ENCODE data around the gene FNBP1.

The FNBP1 gene

DNA sequence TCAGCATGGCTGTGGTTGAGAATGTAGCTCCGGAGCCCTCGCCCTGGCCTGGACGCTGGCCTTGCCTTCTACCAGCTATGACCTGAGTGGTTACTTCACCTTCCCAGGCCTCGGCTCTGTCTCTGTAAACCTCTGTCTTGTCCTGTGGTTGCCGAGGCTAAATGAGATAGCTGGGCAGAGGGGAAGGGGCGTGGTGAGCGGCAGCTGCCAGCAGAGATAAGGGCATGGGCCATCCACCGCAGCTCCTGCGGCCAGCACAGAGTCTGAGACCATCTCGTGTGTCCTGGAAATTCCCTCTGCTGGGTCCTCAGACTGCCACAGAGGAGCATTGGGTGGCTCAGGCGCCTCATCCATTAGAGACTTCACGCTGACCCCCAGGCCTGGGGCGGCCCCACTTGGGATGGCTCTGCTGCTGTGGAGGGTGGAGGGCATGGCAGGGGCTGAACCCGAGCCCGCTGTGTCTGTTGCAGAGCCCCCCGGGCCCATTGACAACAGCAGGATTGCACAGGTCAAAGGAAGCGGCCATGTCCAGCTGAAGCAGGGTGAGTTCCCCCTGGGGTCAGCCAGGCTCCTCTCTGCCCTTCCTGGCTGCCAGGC is 163.8 kb downstream of the FNBP1 start:
- no peak overlapping the region for H3K27ac ChIP-seq (ENCODE audit: low read depth, low read length)
- peaks cover 9% of the 10 kb centered on the region for H3K4me1 ChIP-seq (ENCODE audit: control insufficient read depth, insufficient read depth, low read length)
- H3K9ac ChIP-seq (ENCODE audit: low read depth, low read length), result no peak overlapping the region
- H3K4me3 ChIP-seq (ENCODE audit: low read depth, low read length), result no peak overlapping the region
- no peaks in the 10 kb centered on the region for H3K9me3 ChIP-seq (ENCODE audit: control insufficient read depth, insufficient read depth, low read length)
- H3K36me3 ChIP-seq (ENCODE audit: control insufficient read depth, insufficient read depth, low read length), result peaks cover 32% of the 10 kb centered on the region
- no peaks in the 10 kb centered on the region for H3K27me3 ChIP-seq (ENCODE audit: control insufficient read depth, insufficient read depth, low read length)

DNA sequence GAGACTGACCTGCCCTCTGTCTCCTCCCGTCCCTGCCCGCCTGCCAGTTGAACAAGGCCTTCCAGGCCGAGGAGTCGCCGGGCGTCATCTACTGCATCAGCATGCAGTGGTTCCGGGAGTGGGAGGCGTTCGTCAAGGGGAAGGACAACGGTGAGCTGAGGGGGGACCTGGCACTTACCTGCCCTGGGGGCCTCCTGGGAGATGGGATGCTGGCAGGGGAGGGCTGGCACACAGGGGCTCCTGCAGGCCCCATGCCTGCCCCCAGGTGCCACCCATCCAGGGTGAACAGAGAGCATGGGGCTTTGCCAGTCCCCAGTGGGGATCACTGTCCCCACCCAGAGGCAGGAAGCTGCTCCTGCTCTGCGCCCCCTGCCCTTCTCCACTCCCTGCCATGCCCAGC is 164.7 kb downstream of the FNBP1 start:
- no peak overlapping the region for H3K27ac ChIP-seq (ENCODE audit: low read depth, low read length)
- H3K9me3 ChIP-seq (ENCODE audit: control insufficient read depth, insufficient read depth, low read length), result no peaks in the 10 kb centered on the region
- H3K9ac ChIP-seq (ENCODE audit: low read depth, low read length), result no peak overlapping the region
- H3K4me3 ChIP-seq (ENCODE audit: low read depth, low read length), result no peak overlapping the region
- H3K36me3 ChIP-seq (ENCODE audit: control insufficient read depth, insufficient read depth, low read length), result peaks cover 33% of the 10 kb centered on the region
- no peaks in the 10 kb centered on the region for H3K27me3 ChIP-seq (ENCODE audit: control insufficient read depth, insufficient read depth, low read length)
- H3K4me1 ChIP-seq (ENCODE audit: control insufficient read depth, insufficient read depth, low read length), result peaks cover 5% of the 10 kb centered on the region; the same call in 1 of the 2 replicates

DNA sequence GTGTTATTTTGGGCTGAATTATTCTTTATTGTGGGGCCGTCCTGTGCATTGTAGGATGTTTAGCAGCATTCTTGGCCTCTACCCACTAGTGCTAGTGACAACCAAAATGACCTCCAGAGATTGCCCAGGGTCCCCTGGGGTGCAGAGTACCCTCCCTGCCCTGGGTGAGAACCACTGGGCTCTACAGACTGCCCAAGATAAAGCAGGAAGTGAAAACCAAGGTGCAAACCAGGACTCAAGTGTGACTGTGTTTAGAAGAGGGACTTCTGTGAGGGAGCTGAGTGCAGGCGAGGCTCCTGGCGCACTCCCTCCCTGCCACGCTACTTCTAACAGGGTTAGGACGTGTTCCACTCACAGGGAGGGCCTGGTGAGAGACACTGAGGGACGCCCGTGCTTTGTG is 166.2 kb downstream of the FNBP1 start:
- H3K4me1 ChIP-seq (ENCODE audit: control insufficient read depth, insufficient read depth, low read length), result peaks cover 5% of the 10 kb centered on the region; the same call in 1 of the 2 replicates
- H3K27ac ChIP-seq (ENCODE audit: low read depth, low read length), result no peak overlapping the region
- H3K27me3 ChIP-seq (ENCODE audit: control insufficient read depth, insufficient read depth, low read length), result no peaks in the 10 kb centered on the region
- no peak overlapping the region for H3K9ac ChIP-seq (ENCODE audit: low read depth, low read length)
- peaks cover 32% of the 10 kb centered on the region for H3K36me3 ChIP-seq (ENCODE audit: control insufficient read depth, insufficient read depth, low read length)
- H3K9me3 ChIP-seq (ENCODE audit: control insufficient read depth, insufficient read depth, low read length), result no peaks in the 10 kb centered on the region
- no peak overlapping the region for H3K4me3 ChIP-seq (ENCODE audit: low read depth, low read length)

DNA sequence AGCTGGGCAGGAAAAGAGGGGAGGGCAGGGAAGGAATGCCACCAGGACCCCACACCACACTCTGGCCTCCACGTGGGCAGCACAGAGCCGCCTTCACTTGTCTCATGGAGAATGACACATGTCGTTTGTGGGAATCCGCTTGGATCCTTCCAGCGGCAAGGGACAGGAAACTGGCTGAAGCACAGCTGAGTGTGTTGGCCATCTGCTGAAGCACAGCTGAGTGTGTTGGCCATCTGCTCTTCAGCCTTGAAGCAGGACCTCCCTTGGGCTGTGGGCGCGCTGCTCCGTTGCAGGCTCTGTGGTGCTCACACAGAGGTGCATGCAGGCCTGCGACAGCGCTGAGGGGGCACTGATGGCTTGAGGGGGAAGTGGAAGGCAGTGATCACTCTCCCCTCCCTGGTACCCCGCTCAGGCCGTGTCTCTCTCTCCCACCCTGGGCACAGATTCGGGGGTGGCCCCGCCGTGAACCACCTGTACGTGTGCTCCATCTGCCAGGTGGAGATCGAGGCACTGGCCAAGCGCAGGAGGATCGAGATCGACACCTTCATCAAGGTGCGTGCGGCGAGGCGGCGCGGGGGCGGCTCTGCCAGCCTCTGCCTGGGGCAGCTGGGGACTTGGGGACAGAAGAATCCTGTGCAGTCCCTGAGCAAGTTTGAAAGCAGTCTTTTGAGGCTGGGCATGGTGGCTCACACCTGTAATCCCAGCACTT is 167.1 kb downstream of the FNBP1 start:
- Histone ChIP-seq H3K36me3 (ENCODE audit: control insufficient read depth, insufficient read depth, low read length) (peaks cover 24% of the 10 kb centered on the region), H3K27ac (ENCODE audit: low read depth, low read length) (no peak overlapping the region), H3K9ac (ENCODE audit: low read depth, low read length) (no peak overlapping the region), H3K4me3 (ENCODE audit: low read depth, low read length) (no peak overlapping the region), H3K27me3 (ENCODE audit: control insufficient read depth, insufficient read depth, low read length) (no peaks in the 10 kb centered on the region), H3K4me1 (ENCODE audit: control insufficient read depth, insufficient read depth, low read length) (peaks cover 3% of the 10 kb centered on the region; the same call in 1 of the 2 replicates), H3K9me3 (ENCODE audit: control insufficient read depth, insufficient read depth, low read length) (no peaks in the 10 kb centered on the region)

DNA sequence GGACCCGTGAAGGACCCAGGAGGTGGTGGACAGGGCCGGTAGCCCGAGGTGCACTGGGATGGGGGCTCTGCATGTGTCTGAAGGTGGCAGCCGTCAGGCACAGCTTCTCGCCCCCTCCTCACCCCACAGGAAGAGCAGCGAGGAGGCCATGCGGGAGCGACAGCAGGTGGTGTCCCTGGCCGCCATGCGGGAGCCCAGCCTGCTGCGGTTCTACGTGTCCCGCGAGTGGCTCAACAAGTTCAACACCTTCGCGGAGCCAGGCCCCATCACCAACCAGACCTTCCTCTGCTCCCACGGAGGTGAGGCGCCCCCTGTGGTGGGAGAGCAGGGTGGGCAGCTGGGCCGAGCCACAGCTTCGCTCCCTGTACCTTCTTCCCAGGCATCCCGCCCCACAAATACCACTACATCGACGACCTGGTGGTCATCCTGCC is 167.8 kb downstream of the FNBP1 start:
- no peaks in the 10 kb centered on the region for H3K4me1 ChIP-seq (ENCODE audit: control insufficient read depth, insufficient read depth, low read length)
- H3K27me3 ChIP-seq (ENCODE audit: control insufficient read depth, insufficient read depth, low read length), result no peaks in the 10 kb centered on the region
- no peak overlapping the region for H3K4me3 ChIP-seq (ENCODE audit: low read depth, low read length)
- H3K9ac ChIP-seq (ENCODE audit: low read depth, low read length), result no peak overlapping the region
- H3K9me3 ChIP-seq (ENCODE audit: control insufficient read depth, insufficient read depth, low read length), result no peaks in the 10 kb centered on the region
- peaks cover 21% of the 10 kb centered on the region for H3K36me3 ChIP-seq (ENCODE audit: control insufficient read depth, insufficient read depth, low read length)
- no peak overlapping the region for H3K27ac ChIP-seq (ENCODE audit: low read depth, low read length)

DNA sequence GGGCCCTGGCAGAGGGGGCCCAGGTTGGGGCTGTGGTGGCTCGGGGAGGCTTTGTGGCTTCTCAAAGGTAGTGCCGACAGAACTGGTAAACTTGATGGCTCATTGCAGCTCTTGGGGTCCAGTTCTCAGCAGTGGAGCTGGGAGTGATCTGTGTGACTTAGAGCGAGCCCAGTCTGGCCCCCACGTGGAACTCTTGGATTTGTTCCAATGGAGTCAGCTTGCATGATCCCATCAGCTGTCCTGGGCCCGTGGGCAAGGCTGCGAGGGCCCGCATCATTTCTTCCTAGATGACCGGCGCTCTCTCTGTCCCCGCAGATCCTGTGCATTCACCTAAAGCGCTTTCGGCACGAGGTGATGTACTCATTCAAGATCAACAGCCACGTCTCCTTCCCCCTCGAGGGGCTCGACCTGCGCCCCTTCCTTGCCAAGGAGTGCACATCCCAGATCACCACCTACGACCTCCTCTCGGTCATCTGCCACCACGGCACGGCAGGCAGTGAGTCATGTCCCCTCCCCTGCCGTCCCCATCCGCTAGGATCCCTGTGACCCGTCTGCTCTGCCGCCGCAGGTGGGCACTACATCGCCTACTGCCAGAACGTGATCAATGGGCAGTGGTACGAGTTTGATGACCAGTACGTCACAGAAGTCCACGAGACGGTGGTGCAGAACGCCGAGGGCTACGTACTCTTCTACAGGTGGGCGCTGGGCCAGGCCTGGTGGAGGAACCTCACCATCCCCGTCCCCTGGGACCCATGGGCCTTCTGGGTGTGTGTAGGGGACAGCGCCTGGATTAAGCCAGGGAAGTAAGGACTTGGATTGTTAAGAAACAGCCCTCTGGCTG is 168.5 kb downstream of the FNBP1 start:
- no peak overlapping the region for H3K4me3 ChIP-seq (ENCODE audit: low read depth, low read length)
- H3K36me3 ChIP-seq (ENCODE audit: control insufficient read depth, insufficient read depth, low read length), result peaks cover 20% of the 10 kb centered on the region
- no peak overlapping the region for H3K27ac ChIP-seq (ENCODE audit: low read depth, low read length)
- no peak overlapping the region for H3K9ac ChIP-seq (ENCODE audit: low read depth, low read length)
- no peaks in the 10 kb centered on the region for H3K27me3 ChIP-seq (ENCODE audit: control insufficient read depth, insufficient read depth, low read length)
- no peaks in the 10 kb centered on the region for H3K9me3 ChIP-seq (ENCODE audit: control insufficient read depth, insufficient read depth, low read length)
- H3K4me1 ChIP-seq (ENCODE audit: control insufficient read depth, insufficient read depth, low read length), result no peaks in the 10 kb centered on the region

DNA sequence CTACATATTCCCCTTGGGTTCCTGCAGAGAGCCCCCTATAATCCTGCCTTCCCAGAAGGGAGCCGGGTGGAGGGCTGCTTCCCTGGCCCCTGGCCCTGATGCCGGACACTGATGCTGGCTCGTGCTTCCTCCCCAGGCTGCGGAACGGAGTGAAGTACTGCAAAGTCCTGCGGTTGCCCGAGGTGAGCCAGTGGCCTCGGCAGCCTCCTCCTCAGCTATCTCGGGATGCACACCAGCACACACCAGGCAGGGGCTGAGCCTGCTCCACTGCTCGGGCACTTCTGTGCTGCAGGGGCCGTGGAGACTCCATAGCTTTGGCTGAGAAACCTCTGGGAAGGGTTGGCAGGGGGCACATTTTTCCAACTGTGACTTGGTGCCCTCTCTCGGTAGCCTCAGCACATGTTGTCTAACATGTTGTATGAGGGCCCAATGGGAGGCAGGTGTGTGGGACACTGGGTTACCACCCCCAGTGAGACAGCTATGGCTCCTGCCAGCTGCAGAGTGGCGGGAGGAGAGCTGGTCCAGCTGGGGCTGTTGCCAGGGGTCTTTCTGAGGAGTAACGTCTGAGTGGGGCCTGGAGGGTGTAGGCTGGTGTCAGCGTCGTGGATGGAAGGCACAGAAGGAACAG is 169.3 kb downstream of the FNBP1 start:
- no peak overlapping the region for H3K27ac ChIP-seq (ENCODE audit: low read depth, low read length)
- H3K4me1 ChIP-seq (ENCODE audit: control insufficient read depth, insufficient read depth, low read length), result no peaks in the 10 kb centered on the region
- no peaks in the 10 kb centered on the region for H3K27me3 ChIP-seq (ENCODE audit: control insufficient read depth, insufficient read depth, low read length)
- no peaks in the 10 kb centered on the region for H3K9me3 ChIP-seq (ENCODE audit: control insufficient read depth, insufficient read depth, low read length)
- H3K36me3 ChIP-seq (ENCODE audit: control insufficient read depth, insufficient read depth, low read length), result peaks cover 20% of the 10 kb centered on the region
- no peak overlapping the region for H3K9ac ChIP-seq (ENCODE audit: low read depth, low read length)
- no peak overlapping the region for H3K4me3 ChIP-seq (ENCODE audit: low read depth, low read length)

DNA sequence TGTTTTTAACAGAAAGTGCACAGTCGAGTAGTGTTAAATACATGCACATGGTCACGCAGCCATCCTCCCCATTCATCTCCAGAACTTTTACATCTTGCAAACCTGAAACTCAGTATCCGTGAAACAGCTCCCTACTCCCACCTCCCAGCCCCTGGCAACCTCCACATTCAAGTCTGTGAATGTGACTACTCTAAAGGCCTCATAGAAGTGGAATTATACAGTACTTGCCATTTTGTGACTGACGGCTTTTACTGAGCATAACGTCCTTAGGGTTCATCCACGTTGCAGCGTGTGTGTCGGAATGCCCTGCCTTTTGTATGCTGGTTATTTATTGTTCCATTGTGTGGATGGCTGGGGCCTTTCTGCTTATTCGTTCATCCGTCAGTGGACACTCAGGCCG is 171.9 kb downstream of the FNBP1 start:
- Histone ChIP-seq H3K9me3 (ENCODE audit: control insufficient read depth, insufficient read depth, low read length) (no peaks in the 10 kb centered on the region), H3K9ac (ENCODE audit: low read depth, low read length) (no peak overlapping the region), H3K4me1 (ENCODE audit: control insufficient read depth, insufficient read depth, low read length) (no peaks in the 10 kb centered on the region), H3K36me3 (ENCODE audit: control insufficient read depth, insufficient read depth, low read length) (peaks cover 24% of the 10 kb centered on the region), H3K27ac (ENCODE audit: low read depth, low read length) (no peak overlapping the region), H3K27me3 (ENCODE audit: control insufficient read depth, insufficient read depth, low read length) (no peaks in the 10 kb centered on the region), H3K4me3 (ENCODE audit: low read depth, low read length) (no peak overlapping the region)

DNA sequence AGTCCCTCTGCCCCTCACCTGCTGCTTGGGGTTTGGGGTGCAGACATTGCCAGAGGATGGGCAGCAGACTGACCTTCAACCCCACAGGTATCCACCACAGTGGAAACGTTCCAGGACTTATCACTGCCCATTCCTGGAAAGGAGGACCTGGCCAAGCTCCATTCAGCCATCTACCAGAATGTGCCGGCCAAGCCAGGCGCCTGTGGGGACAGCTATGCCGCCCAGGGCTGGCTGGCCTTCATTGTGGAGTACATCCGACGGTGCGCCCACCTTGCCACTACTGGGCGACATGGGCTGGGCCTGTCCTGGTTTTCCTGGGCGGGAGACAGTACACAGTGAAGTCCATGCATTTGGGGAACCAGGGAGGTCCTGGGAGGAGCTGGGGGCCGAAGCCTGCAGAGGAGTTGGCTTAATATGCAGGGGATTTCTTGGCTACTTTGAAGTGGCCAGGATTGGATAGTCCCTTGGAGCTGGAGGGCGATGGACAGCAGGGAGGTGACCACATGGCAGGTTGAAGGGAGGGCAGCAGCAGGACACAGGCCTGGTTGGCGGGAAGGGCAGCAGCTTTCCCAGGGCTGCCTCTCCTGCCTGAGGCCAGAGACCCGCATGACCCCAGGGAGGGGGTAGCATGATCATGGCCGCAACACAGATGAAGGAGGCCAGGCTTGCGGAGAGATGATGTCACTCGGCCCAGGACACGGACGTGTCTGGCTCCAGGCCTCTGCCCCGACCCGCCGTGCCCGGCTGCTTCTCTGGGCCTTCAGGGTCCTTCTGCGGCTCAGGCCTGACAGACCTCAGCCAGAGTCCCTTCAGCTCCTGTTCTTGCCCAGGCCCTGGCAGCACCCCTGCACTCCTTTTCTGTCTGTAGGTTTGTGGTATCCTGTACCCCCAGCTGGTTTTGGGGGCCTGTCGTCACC is 173.1 kb downstream of the FNBP1 start:
- Histone ChIP-seq H3K4me3 (ENCODE audit: low read depth, low read length) (no peak overlapping the region), H3K27me3 (ENCODE audit: control insufficient read depth, insufficient read depth, low read length) (no peaks in the 10 kb centered on the region), H3K36me3 (ENCODE audit: control insufficient read depth, insufficient read depth, low read length) (peaks cover 19% of the 10 kb centered on the region), H3K4me1 (ENCODE audit: control insufficient read depth, insufficient read depth, low read length) (no peaks in the 10 kb centered on the region), H3K9ac (ENCODE audit: low read depth, low read length) (no peak overlapping the region), H3K9me3 (ENCODE audit: control insufficient read depth, insufficient read depth, low read length) (no peaks in the 10 kb centered on the region), H3K27ac (ENCODE audit: low read depth, low read length) (no peak overlapping the region)

DNA sequence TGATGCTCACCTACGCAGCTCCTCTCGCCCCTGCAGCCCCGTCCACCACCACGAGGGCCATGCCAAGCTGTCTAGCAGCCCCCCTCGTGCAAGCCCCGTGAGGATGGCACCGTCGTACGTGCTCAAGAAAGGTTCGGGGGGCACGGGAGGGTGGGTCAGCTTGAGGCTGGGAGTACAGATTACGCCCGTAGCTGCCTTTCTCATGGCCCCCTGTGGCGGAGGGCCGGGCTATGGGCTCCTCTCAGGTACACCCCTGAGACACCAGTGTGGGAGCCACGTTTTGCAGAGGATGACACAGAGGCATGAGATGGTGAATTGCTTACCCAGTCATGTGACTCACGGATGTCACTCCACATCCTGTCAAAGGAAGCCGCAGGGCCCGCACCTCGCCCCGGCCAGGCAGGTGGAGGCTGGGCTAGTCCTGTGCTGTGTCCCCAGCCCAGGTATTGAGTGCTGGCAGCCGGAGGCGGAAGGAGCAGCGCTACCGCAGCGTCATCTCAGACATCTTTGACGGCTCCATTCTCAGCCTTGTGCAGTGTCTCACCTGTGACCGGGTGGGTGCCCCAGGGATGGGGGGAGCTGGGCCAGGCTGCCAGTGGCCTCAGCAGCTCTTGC is 174.0 kb downstream of the FNBP1 start:
- H3K27me3 ChIP-seq (ENCODE audit: control insufficient read depth, insufficient read depth, low read length), result no peaks in the 10 kb centered on the region
- peaks cover 11% of the 10 kb centered on the region for H3K36me3 ChIP-seq (ENCODE audit: control insufficient read depth, insufficient read depth, low read length)
- H3K4me1 ChIP-seq (ENCODE audit: control insufficient read depth, insufficient read depth, low read length), result no peaks in the 10 kb centered on the region
- H3K9me3 ChIP-seq (ENCODE audit: control insufficient read depth, insufficient read depth, low read length), result no peaks in the 10 kb centered on the region
- H3K4me3 ChIP-seq (ENCODE audit: low read depth, low read length), result no peak overlapping the region
- H3K9ac ChIP-seq (ENCODE audit: low read depth, low read length), result no peak overlapping the region
- no peak overlapping the region for H3K27ac ChIP-seq (ENCODE audit: low read depth, low read length)

Measured in HUES48 (cell line).